Hindlimb muscle (tissue), 1 donor: ENCODE data around the gene SYNPO. TPM values are rescaled to one million over a fixed set of nuclear protein-coding genes. Genes with fewer than 3 reads are reported as not detected.

Experiments used
- DNase-seq: peaks from one replicate; pipeline ENCODE4 v3.0.0-alpha.2; 2013
- polyA plus RNA-seq: library from polyadenylated mRNA; unstranded; fragments of 120-200 nt; gene quantifications from one replicate; pipeline ENCODE4 v1.2.1, GENCODE V29; 2013; ENCODE audit not compliant: insufficient read length

Gene SYNPO
- polyA plus RNA-seq, 1 donor = 32.8 TPM

DNA sequence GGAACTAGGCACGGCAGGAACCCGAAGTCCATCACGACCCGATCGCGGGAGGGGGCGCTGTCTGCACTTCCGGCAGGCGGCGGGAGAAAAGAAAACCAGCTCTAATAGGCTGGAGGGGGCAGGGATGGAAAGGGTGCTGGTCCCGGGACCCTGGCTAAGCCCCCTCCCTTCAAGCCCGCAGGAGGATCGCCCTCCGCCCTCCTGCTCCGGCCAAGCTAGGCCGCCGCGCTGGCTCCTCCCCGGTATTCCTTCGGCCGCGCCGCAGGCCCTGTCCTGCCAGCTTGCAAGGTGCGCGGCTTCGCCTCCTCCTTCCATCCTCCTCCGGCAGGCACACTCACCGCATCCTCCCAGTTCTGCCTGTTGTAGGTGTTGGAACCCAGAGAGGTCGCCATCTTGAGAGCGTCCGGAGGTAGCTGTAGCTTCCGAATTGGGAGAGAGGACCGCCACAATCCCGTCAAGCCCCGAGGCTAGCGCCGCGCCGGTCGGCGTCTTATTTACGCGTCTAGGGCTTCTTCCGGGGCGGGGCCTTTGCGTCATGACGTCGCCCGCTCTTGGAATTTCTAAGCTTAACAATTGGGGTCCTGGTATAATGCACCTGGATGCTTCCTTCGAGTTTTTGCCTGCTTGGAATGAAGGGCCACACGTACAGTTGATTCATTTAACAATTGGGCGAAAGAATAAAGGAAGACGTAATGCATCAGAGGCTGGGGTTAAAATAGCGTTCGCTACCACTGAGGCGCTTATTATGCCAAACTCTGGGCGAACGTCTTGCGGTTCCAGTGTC is 60.3 kb downstream of the SYNPO start, which contains the start of gene RBM22:
Gene RBM22 (minus strand): TSS at position 469 of the 784 bp plus-strand sequence. CDS start 77 bp downstream, at position 392.
- DNase-seq = peak; percentile 94

- DNase-seq = no peak
These were observed 63.3 kb downstream of the SYNPO start for GRCh38 chr5:150703762-150704161.

GRCh38 chr5:150706776-150707390 is 66.4 kb downstream of the SYNPO start:
- no peak for DNase-seq

Other genes starting within 250 kb of the SYNPO start
- 195 TPM for gene CD74, start 227.8 kb upstream of the SYNPO start, polyA plus RNA-seq
- gene RPS14, start 190.9 kb upstream of the SYNPO start, polyA plus RNA-seq = 2,799 TPM
- gene NDST1, start 132.5 kb upstream of the SYNPO start, polyA plus RNA-seq = 48.2 TPM
- gene MYOZ3, start 20.6 kb downstream of the SYNPO start, polyA plus RNA-seq = 12.5 TPM
- 43.8 TPM for gene RBM22, start 60.4 kb downstream of the SYNPO start, polyA plus RNA-seq
- 42.7 TPM for gene DCTN4, start 118.4 kb downstream of the SYNPO start, polyA plus RNA-seq
- gene SMIM3, start 138.1 kb downstream of the SYNPO start, polyA plus RNA-seq = 5.7 TPM
- 0.35 TPM for gene IRGM, start 205.9 kb downstream of the SYNPO start, polyA plus RNA-seq